ENCODE results near the gene PRKN.

PRKN gene

DNA sequence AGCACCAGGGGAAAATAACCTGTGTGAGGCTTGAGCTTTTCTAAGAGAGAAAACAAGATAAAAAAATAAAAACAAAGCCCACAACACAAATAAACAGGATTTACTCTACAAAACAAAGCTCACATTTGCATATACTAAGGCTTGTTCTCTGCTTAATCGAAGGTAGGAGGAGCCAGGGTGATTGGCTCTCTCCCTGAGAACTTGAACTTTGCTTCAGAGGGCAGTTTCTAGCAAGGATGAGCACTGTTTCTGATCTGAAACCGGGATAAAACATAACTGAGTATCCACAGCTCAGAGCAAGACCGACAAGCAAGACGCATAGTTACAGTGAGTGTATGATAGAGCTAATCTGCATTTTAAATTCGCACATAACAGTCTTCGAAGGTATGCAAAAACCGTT, 200.6 kb downstream of the PRKN start (continued):
- TF ChIP-seq ZNF565 (CRISPR knock-in tag; conservative IDR thresholded peaks at IDR 0.05; ENCODE audit: low read depth) = no peak
- TF ChIP-seq, protein P1, sequence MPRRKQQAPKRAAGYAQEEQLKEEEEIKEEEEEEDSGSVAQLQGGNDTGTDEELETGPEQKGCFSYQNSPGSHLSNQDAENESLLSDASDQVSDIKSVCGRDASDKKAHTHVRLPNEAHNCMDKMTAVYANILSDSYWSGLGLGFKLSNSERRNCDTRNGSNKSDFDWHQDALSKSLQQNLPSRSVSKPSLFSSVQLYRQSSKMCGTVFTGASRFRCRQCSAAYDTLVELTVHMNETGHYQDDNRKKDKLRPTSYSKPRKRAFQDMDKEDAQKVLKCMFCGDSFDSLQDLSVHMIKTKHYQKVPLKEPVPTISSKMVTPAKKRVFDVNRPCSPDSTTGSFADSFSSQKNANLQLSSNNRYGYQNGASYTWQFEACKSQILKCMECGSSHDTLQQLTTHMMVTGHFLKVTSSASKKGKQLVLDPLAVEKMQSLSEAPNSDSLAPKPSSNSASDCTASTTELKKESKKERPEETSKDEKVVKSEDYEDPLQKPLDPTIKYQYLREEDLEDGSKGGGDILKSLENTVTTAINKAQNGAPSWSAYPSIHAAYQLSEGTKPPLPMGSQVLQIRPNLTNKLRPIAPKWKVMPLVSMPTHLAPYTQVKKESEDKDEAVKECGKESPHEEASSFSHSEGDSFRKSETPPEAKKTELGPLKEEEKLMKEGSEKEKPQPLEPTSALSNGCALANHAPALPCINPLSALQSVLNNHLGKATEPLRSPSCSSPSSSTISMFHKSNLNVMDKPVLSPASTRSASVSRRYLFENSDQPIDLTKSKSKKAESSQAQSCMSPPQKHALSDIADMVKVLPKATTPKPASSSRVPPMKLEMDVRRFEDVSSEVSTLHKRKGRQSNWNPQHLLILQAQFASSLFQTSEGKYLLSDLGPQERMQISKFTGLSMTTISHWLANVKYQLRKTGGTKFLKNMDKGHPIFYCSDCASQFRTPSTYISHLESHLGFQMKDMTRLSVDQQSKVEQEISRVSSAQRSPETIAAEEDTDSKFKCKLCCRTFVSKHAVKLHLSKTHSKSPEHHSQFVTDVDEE (CRISPR knock-in tag; IDR thresholded peaks at IDR 0.05) = no peak
- no peak for TF ChIP-seq PPARA (CRISPR knock-in tag; IDR thresholded peaks at IDR 0.05; ENCODE audit: borderline replicate concordance)
- TF ChIP-seq ESRRG (CRISPR knock-in tag; IDR thresholded peaks at IDR 0.05) = no peak
- no peak for TF ChIP-seq ISL1 (CRISPR knock-in tag; IDR thresholded peaks at IDR 0.05)
- no peak for TF ChIP-seq RARB (CRISPR knock-in tag; IDR thresholded peaks at IDR 0.05)
- no peak for TF ChIP-seq SNAI2 (CRISPR knock-in tag; IDR thresholded peaks at IDR 0.05)

- no peak for TF ChIP-seq ZC3H10 (CRISPR knock-in tag; IDR thresholded peaks at IDR 0.05)
- no peak for TF ChIP-seq CSDC2 (CRISPR knock-in tag; IDR thresholded peaks at IDR 0.05)
- no peak for TF ChIP-seq ZNF70 (CRISPR knock-in tag; IDR thresholded peaks at IDR 0.05)
- TF ChIP-seq OSR1 (CRISPR knock-in tag; IDR thresholded peaks at IDR 0.05) = no peak
- no peak for TF ChIP-seq ESRRG (CRISPR knock-in tag; IDR thresholded peaks at IDR 0.05)
- TF ChIP-seq, protein P2, sequence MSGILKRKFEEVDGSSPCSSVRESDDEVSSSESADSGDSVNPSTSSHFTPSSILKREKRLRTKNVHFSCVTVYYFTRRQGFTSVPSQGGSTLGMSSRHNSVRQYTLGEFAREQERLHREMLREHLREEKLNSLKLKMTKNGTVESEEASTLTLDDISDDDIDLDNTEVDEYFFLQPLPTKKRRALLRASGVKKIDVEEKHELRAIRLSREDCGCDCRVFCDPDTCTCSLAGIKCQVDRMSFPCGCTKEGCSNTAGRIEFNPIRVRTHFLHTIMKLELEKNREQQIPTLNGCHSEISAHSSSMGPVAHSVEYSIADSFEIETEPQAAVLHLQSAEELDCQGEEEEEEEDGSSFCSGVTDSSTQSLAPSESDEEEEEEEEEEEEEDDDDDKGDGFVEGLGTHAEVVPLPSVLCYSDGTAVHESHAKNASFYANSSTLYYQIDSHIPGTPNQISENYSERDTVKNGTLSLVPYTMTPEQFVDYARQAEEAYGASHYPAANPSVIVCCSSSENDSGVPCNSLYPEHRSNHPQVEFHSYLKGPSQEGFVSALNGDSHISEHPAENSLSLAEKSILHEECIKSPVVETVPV (CRISPR knock-in tag; IDR thresholded peaks at IDR 0.05) = no peak
- TF ChIP-seq ZFP30 (CRISPR knock-in tag; IDR thresholded peaks at IDR 0.05) = no peak
- no peak for TF ChIP-seq TCF4 (CRISPR knock-in tag; IDR thresholded peaks at IDR 0.05; ENCODE audit: borderline replicate concordance)
- TF ChIP-seq, protein P3, sequence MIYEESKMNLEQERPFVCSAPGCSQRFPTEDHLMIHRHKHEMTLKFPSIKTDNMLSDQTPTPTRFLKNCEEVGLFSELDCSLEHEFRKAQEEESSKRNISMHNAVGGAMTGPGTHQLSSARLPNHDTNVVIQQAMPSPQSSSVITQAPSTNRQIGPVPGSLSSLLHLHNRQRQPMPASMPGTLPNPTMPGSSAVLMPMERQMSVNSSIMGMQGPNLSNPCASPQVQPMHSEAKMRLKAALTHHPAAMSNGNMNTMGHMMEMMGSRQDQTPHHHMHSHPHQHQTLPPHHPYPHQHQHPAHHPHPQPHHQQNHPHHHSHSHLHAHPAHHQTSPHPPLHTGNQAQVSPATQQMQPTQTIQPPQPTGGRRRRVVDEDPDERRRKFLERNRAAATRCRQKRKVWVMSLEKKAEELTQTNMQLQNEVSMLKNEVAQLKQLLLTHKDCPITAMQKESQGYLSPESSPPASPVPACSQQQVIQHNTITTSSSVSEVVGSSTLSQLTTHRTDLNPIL (CRISPR knock-in tag; IDR thresholded peaks at IDR 0.05; ENCODE audit: low read depth) = no peak
- TF ChIP-seq BACH2 (CRISPR knock-in tag; IDR thresholded peaks at IDR 0.05; ENCODE audit: borderline replicate concordance) = no peak
- TF ChIP-seq POU6F1 (CRISPR knock-in tag; IDR thresholded peaks at IDR 0.05; ENCODE audit: borderline replicate concordance, low read depth) = no peak
- no peak for TF ChIP-seq SNAI2 (CRISPR knock-in tag; IDR thresholded peaks at IDR 0.05)
- TF ChIP-seq GLIS3 (CRISPR knock-in tag; IDR thresholded peaks at IDR 0.05) = no peak
- no peak for TF ChIP-seq ZFP3 (CRISPR knock-in tag; IDR thresholded peaks at IDR 0.05)
- TF ChIP-seq TOX (CRISPR knock-in tag; IDR thresholded peaks at IDR 0.05; ENCODE audit: borderline replicate concordance) = no peak
- TF ChIP-seq PPARA (CRISPR knock-in tag; IDR thresholded peaks at IDR 0.05; ENCODE audit: borderline replicate concordance) = no peak
- TF ChIP-seq, protein P1 (CRISPR knock-in tag; IDR thresholded peaks at IDR 0.05) = no peak
- no peak for TF ChIP-seq ISL1 (CRISPR knock-in tag; IDR thresholded peaks at IDR 0.05)
- no peak for ATAC-seq
Observed at GRCh38 chr6:162525181-162525580, 202.4 kb downstream of the PRKN start.

GRCh38 chr6:162512744-162513143, 214.8 kb downstream of the PRKN start:
- ATAC-seq = no peak
- TF ChIP-seq CSDC2 (CRISPR knock-in tag; IDR thresholded peaks at IDR 0.05) = no peak
- no peak for TF ChIP-seq ZNF8 (CRISPR knock-in tag; IDR thresholded peaks at IDR 0.05)
- TF ChIP-seq ZNF70 (CRISPR knock-in tag; IDR thresholded peaks at IDR 0.05) = no peak
- no peak for TF ChIP-seq OSR1 (CRISPR knock-in tag; IDR thresholded peaks at IDR 0.05)
- TF ChIP-seq, protein P3 (CRISPR knock-in tag; IDR thresholded peaks at IDR 0.05; ENCODE audit: low read depth) = no peak
- TF ChIP-seq ISL1 (CRISPR knock-in tag; IDR thresholded peaks at IDR 0.05) = no peak
- no peak for TF ChIP-seq BACH2 (CRISPR knock-in tag; IDR thresholded peaks at IDR 0.05; ENCODE audit: borderline replicate concordance)
- TF ChIP-seq, protein P2 (CRISPR knock-in tag; IDR thresholded peaks at IDR 0.05) = no peak

All from SK-N-SH treated with all-trans-retinoic acid at 6 μM for 48 hours (cell line).